Peyer's patch (tissue), 4 donors: ENCODE measurements around the gene KRTAP5-5.
"Not testable (repeated sequence)": the region's sequence is repeated elsewhere in the genome, so short reads cannot be mapped to it uniquely, and the experiment has no call there.

Experiments
- CTCF ChIP-seq, 6 experiments: fragments of 450-650 bp in 4 of 6; fragments of 200-600 bp in 2 of 6; sonication (generic) in 1 of 6; IDR thresholded peaks; one replicate each; pipeline ENCODE4 v1.5.1; 2017 to 2019; ENCODE audit warnings: antibody characterized with exemption in 6 of 6, mild to moderate bottlenecking in 3 of 6, moderate library complexity in 1 of 6
- POLR2A ChIP-seq, 2 donors: fragments of 450-650 bp; IDR thresholded peaks; one replicate each; pipeline ENCODE4 v1.5.1; 2017; ENCODE audit warnings: antibody characterized with exemption in 2 of 2, mild to moderate bottlenecking in 2 of 2, moderate library complexity in 2 of 2

GRCh38 chr11:1605923-1606322 lies 23.7 kb upstream of the KRTAP5-5 start:
- not testable (repeated sequence) for TF ChIP-seq CTCF, POLR2A (IDR thresholded peaks at IDR 0.05)
